Limb (tissue), 2 donors: ENCODE results near the gene GTF3A.

Source experiments
- DNase-seq, 2 donors: peaks; one replicate each; pipeline ENCODE4 v3.0.0-alpha.2; 2016; ENCODE audit errors: extremely low spot score in 2 of 2

The GTF3A gene

GRCh38 chr13:27405546-27406134, 18.8 kb upstream of the GTF3A start:
- no peak for DNase-seq

GRCh38 chr13:27406178-27406939, 18.1 kb upstream of the GTF3A start:
- no peak for DNase-seq

GRCh38 chr13:27408074-27408473, 16.3 kb upstream of the GTF3A start:
- DNase-seq = no peak

GRCh38 chr13:27409013-27409412, 15.4 kb upstream of the GTF3A start:
- no peak for DNase-seq

- no peak for DNase-seq
These were observed 13.1 kb upstream of the GTF3A start for GRCh38 chr13:27411341-27411740.

GRCh38 chr13:27415116-27415515, 9.3 kb upstream of the GTF3A start:
- peak in 1 of 2 donors; percentile 36 for DNase-seq

- no peak for DNase-seq
These were observed 5.1 kb upstream of the GTF3A start for GRCh38 chr13:27419328-27419727.

GRCh38 chr13:27421101-27421871, 3.1 kb upstream of the GTF3A start:
- DNase-seq = no peak

GRCh38 chr13:27423333-27423732, 1.1 kb upstream of the GTF3A start:
- no peak for DNase-seq

- DNase-seq = no peak
These were observed 919 bp downstream of the GTF3A start for GRCh38 chr13:27425158-27425917.

- DNase-seq = no peak
These were observed 1.7 kb downstream of the GTF3A start for GRCh38 chr13:27425918-27426630.

GRCh38 chr13:27427641-27428040, 3.2 kb downstream of the GTF3A start:
- DNase-seq = no peak

- DNase-seq = no peak
These were observed 3.7 kb downstream of the GTF3A start for GRCh38 chr13:27428160-27428559.

GRCh38 chr13:27432180-27432579, 7.8 kb downstream of the GTF3A start:
- no peak for DNase-seq

GRCh38 chr13:27432611-27433210, 8.3 kb downstream of the GTF3A start:
- DNase-seq = no peak

- DNase-seq = no peak
These were observed 12.7 kb downstream of the GTF3A start for GRCh38 chr13:27437126-27437525.

GRCh38 chr13:27440408-27440807, 16.0 kb downstream of the GTF3A start:
- no peak for DNase-seq

GRCh38 chr13:27442071-27442647, 17.7 kb downstream of the GTF3A start:
- no peak for DNase-seq

GRCh38 chr13:27442797-27443196, 18.4 kb downstream of the GTF3A start:
- DNase-seq = no peak

GRCh38 chr13:27446986-27447583, 22.7 kb downstream of the GTF3A start:
- DNase-seq = no peak
